ENCODE results near the gene LRPAP1.

DNA sequence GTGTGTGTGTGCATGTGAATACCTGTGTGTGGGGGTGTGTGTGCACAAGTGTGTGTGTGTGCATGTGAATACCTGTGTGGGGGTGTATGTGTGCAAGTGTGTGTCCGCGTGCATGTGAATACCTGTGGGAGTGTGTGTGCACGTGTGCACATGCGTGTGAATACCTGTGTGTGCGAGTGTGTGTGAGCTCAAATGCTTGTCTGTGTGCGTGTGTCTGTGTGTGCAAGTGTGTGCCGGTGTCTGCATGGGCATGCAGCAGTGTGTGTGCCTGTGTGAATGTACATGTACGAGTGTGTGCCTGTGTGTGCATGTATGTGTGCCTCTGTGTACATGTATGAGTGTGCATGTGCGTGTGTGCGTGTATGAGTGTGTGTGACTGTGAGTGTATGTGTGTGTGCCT is 64.1 kb downstream of the LRPAP1 start:
- TF ChIP-seq, protein P1, sequence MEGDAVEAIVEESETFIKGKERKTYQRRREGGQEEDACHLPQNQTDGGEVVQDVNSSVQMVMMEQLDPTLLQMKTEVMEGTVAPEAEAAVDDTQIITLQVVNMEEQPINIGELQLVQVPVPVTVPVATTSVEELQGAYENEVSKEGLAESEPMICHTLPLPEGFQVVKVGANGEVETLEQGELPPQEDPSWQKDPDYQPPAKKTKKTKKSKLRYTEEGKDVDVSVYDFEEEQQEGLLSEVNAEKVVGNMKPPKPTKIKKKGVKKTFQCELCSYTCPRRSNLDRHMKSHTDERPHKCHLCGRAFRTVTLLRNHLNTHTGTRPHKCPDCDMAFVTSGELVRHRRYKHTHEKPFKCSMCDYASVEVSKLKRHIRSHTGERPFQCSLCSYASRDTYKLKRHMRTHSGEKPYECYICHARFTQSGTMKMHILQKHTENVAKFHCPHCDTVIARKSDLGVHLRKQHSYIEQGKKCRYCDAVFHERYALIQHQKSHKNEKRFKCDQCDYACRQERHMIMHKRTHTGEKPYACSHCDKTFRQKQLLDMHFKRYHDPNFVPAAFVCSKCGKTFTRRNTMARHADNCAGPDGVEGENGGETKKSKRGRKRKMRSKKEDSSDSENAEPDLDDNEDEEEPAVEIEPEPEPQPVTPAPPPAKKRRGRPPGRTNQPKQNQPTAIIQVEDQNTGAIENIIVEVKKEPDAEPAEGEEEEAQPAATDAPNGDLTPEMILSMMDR (IDR thresholded peaks at IDR 0.05), result no peak
- TF ChIP-seq POLR2A (IDR thresholded peaks at IDR 0.05), result no peak
